Epithelial cell of proximal tubule (primary cell): Measurements from ENCODE around the gene INF2. TPM values are rescaled to one million over a fixed set of nuclear protein-coding genes. Genes with fewer than 3 reads are reported as not detected.

Experiments
- DNase-seq: peaks from one replicate; pipeline ENCODE4 v3.0.0-alpha.2; 2011; ENCODE audit warnings: low read depth
- H3K4me3 ChIP-seq: 2 replicates; pipeline ENCODE4 v1.5.1; 2011; ENCODE audit warnings: low read depth, mild to moderate bottlenecking, low read length
- CTCF ChIP-seq: conservative IDR thresholded peaks from 2 replicates; pipeline ENCODE4 v1.5.1; 2012; ENCODE audit warnings: low read depth, mild to moderate bottlenecking, low read length
- total RNA-seq: library from RNA; depleted of rRNA; stranded (reverse); fragments of >200 nt; gene quantifications from 2 replicates; pipeline ENCODE4 v1.2.3, GENCODE V29; 2015

Gene INF2
- total RNA-seq, 1 donor from 2014 or later: 100 TPM

DNA sequence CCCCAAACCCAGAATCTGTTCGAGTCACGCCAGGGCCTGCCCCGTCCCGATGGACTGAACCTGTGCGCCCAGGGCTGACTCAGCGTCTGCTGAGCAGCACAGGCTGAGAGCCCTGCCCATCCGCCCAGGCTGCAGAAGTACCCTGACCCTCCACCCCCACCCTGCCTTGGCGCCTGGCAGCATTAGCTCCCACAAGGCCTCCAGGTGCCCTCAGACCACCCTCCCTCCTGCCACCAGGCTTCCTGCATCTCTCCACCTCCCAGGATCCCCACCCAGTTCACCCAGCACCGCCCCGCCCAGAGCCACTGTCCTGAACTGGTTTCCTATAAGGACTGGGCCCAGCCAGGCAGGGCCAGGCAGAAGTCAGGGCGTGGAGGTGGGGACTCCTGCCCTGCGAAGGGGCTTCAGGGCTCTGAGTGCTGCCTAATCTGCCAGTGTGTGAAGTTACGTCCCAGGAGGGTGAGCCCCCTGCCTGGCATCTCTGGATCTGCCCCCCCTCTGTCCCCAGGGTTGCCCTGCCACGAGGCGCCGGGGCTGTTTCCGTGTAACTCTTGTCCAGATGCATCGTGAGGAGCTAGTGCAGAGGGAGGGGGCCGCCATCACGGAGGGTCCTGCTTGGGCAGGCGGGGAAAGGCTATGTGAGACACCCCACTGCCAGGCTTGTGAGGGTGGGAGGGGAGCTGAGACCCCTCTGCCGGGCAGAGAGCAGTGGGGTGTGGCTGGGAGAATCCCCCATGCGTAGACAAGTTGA lies 43.7 kb downstream of the INF2 start:
- H3K4me3 ChIP-seq: no peak overlapping the region
- no peak for DNase-seq
- TF ChIP-seq CTCF: no peak

DNA sequence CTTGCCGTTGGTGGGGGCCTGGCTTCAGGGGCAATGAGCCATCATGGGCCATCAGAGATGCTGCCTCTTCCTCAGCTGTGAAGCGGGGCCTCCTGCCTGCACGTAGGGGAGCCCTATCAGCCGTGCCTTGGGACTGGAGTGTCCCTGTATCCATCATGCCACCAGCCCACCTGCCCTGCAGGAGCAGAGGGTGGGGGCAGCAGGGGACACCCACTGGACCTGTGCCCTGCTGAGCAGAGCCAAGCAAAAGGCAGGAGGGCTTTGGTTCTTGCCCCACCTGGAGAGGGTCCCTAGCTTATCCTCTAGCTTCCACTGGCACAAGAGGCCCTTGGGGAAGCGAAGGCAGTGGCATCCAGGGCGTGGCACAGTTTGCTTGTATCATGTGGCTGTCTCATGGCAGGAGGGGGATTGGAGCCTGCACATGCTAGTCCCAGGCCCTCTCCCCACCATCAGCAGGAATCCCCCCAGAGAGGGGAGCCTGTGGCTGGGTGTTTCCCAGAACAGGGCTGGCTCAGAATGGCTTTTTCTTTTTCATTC lies 44.7 kb downstream of the INF2 start:
- DNase-seq: no peak
- TF ChIP-seq CTCF: no peak
- no peak overlapping the region for H3K4me3 ChIP-seq

GRCh38 chr14:104734601-104734990 lies 45.2 kb downstream of the INF2 start:
- H3K4me3 ChIP-seq: no peak overlapping the region
- TF ChIP-seq CTCF: no peak
- no peak for DNase-seq

GRCh38 chr14:104734991-104735779 lies 45.8 kb downstream of the INF2 start:
- TF ChIP-seq CTCF: no peak
- no peak for DNase-seq
- no peak overlapping the region for H3K4me3 ChIP-seq

DNA sequence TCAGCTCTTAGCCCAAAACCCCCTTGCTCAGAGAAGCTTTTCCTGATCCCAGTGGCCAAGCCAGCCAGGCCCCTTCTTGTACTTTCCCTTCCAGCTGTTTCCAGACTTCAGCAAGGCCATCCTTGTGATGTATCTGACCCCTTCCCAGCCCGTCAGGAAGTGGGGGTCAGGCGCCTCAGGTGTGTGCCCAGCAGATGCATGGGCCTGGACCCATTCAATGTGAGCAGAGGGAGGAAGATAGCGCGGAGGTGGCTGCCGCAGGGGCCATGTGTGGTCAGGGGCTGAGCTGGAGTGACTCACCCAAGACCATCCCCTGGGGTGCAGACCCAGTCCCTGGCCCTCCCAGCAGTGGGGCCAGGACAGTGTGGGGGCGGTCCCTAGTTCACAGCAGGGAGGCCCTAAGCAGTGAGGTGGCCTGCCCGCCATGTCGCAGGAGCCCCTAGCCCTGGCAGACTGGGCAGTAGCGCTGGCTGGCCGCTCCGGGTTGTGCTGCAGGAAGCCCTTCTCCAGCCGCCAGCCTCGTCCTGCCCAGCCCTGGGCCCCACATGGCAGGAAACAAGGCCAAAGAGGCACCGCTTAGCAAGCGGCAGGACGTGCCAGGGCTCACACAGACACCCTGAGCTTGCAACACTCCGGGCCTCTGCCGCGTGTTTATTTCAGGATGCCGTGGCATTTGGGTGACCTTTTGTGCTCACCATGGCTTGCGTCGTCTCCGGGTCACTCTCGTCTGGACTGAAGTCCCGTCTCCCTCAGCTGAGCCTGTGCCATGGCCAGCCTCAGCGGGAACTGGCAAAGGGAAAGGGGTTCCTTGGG lies 46.6 kb downstream of the INF2 start:
- no peak for DNase-seq
- H3K4me3 ChIP-seq: no peak overlapping the region
- TF ChIP-seq CTCF: no peak

- no peak for TF ChIP-seq CTCF
- H3K4me3 ChIP-seq: no peak overlapping the region
- no peak for DNase-seq
Measured at GRCh38 chr14:104738375-104739019, 49.1 kb downstream of the INF2 start.
